Hepatocyte (in vitro differentiated cells): ENCODE results near the gene POLG. TPM values are rescaled to one million over a fixed set of nuclear protein-coding genes. Genes with fewer than 3 reads are reported as not detected.

ENCODE experiments used
- DNase-seq: peaks from one replicate; pipeline ENCODE4 v3.0.0-alpha.2; 2016; ENCODE audit warnings: low spot score
- H2AFZ ChIP-seq: fragments of 200-600 bp; sonication (generic); 2 replicates; pipeline ENCODE4 v1.6.0; 2016; ENCODE audit warnings: antibody characterized with exemption, mild to moderate bottlenecking
- H3K27ac ChIP-seq: fragments of 200-600 bp; sonication (generic); 2 replicates; pipeline ENCODE4 v1.5.1; 2016; ENCODE audit warnings: mild to moderate bottlenecking
- H3K27me3 ChIP-seq: fragments of 200-600 bp; sonication (generic); 2 replicates; pipeline ENCODE4 v1.6.1; 2016
- H3K36me3 ChIP-seq: fragments of 200-600 bp; sonication (generic); replicated peaks from 2 replicates; pipeline ENCODE4 v1.5.1; 2016; ENCODE audit warnings: low read depth; ENCODE audit not compliant: insufficient read depth
- H3K4me1 ChIP-seq: fragments of 200-600 bp; sonication (generic); 2 replicates; pipeline ENCODE4 v1.5.1; 2016; ENCODE audit warnings: mild to moderate bottlenecking, moderate library complexity; ENCODE audit not compliant: insufficient read depth
- H3K4me2 ChIP-seq: fragments of 200-600 bp; sonication (generic); 2 replicates; pipeline ENCODE4 v1.6.0; 2016
- H3K4me3 ChIP-seq: fragments of 200-600 bp; sonication (generic); 2 replicates; pipeline ENCODE4 v1.5.1; 2016; ENCODE audit warnings: mild to moderate bottlenecking
- H3K79me2 ChIP-seq: fragments of 200-600 bp; sonication (generic); 2 replicates; pipeline ENCODE4 v1.6.0; 2017; ENCODE audit warnings: mild to moderate bottlenecking
- H3K9me2 ChIP-seq: fragments of 200-600 bp; sonication (generic); replicated peaks from 2 replicates; pipeline ENCODE4 v1.6.0; 2017; ENCODE audit warnings: mild to moderate bottlenecking; ENCODE audit not compliant: insufficient read depth
- H3K9me3 ChIP-seq: fragments of 200-600 bp; sonication (generic); 2 replicates; pipeline ENCODE4 v1.5.1; 2016; ENCODE audit warnings: low read depth, mild to moderate bottlenecking
- H4K20me1 ChIP-seq: fragments of 200-600 bp; sonication (generic); 2 replicates; pipeline ENCODE4 v1.6.0; 2016; ENCODE audit warnings: mild to moderate bottlenecking; ENCODE audit not compliant: insufficient read depth, poor library complexity, severe bottlenecking
- CTCF ChIP-seq: fragments of 200-600 bp; sonication (generic); IDR thresholded peaks from 2 replicates; pipeline ENCODE4 v1.5.1; 2016; ENCODE audit warnings: antibody characterized with exemption, mild to moderate bottlenecking; ENCODE audit not compliant: poor library complexity
- EZH2 ChIP-seq: fragments of 200-600 bp; sonication (generic); IDR thresholded peaks from 2 replicates; pipeline ENCODE4 v1.6.1; 2016; ENCODE audit warnings: antibody characterized with exemption, mild to moderate bottlenecking, borderline replicate concordance
- EZH2phosphoT487 ChIP-seq: fragments of 200-600 bp; sonication (generic); IDR thresholded peaks from one replicate; pipeline ENCODE4 v1.6.1; 2018; ENCODE audit warnings: antibody characterized with exemption, mild to moderate bottlenecking, low read depth, moderate library complexity; ENCODE audit not compliant: unreplicated experiment, severe bottlenecking
- WGBS: methylation state at CpG from one replicate; pipeline ENCODE4 v1.1.6; 2016; ENCODE audit warnings: low lambda C conversion rate; ENCODE audit errors: missing lambda C conversion rate; 5-methylcytosine and 5-hydroxymethylcytosine counted together
- polyA plus RNA-seq: library from polyadenylated mRNA; unstranded; fragments of >200 nt; fragmentation: Nextera tagmentation; extraction: Ambion mirVana; gene quantifications from 2 replicates; pipeline ENCODE4 v1.2.1, GENCODE V29; 2016
- total RNA-seq: library from RNA; depleted of rRNA; stranded (reverse); fragments of >200 nt; gene quantifications from 2 replicates; pipeline ENCODE4 v1.2.3, GENCODE V29; 2014

The POLG gene
- total and polyA plus RNA-seq, 2 experiments from 2014 or later: 34.0 to 54.0 TPM

- no peaks in the 10 kb centered on the region for H3K9me2 ChIP-seq
- H3K36me3 ChIP-seq: no peaks in the 10 kb centered on the region
- no peak overlapping the region for H2AFZ ChIP-seq
- no peaks in the 10 kb centered on the region for H3K79me2 ChIP-seq
- H3K4me2 ChIP-seq: peak overlapping the region; percentile 82
- no peaks in the 10 kb centered on the region for H3K9me3 ChIP-seq
- H3K27ac ChIP-seq: no peak overlapping the region
- H3K4me3 ChIP-seq: no peak overlapping the region
- no peak for DNase-seq
- H3K27me3 ChIP-seq: peaks cover 99% of the 10 kb centered on the region
- peaks cover 19% of the 10 kb centered on the region for H3K4me1 ChIP-seq
- no peaks in the 10 kb centered on the region for H4K20me1 ChIP-seq
- WGBS: 14% methylated on average over 31 of the region's 31 CpGs
- TF ChIP-seq EZH2: no peak
- no peak for TF ChIP-seq EZH2phosphoT487
- TF ChIP-seq CTCF: no peak
Measured at GRCh38 chr15:89377024-89377841, 42.6 kb upstream of the POLG start.

GRCh38 chr15:89376388-89376787 lies 41.8 kb upstream of the POLG start:
- Histone ChIP-seq H3K27me3 (peaks cover 98% of the 10 kb centered on the region), H4K20me1 (no peaks in the 10 kb centered on the region), H3K79me2 (no peaks in the 10 kb centered on the region), H3K27ac (no peak overlapping the region), H3K4me2 (no peak overlapping the region), H3K9me3 (no peaks in the 10 kb centered on the region), H3K9me2 (no peaks in the 10 kb centered on the region), H3K4me3 (no peak overlapping the region), H3K4me1 (peaks cover 19% of the 10 kb centered on the region), H3K36me3 (no peaks in the 10 kb centered on the region), H2AFZ (no peak overlapping the region)
- TF ChIP-seq CTCF (no peak), EZH2phosphoT487 (no peak), EZH2 (no peak)
- 59% methylated on average over 2 of the region's 2 CpGs for WGBS
- no peak for DNase-seq

GRCh38 chr15:89375093-89376005 lies 40.7 kb upstream of the POLG start:
- Histone ChIP-seq H3K27me3 (peaks cover 98% of the 10 kb centered on the region), H3K27ac (no peak overlapping the region), H2AFZ (no peak overlapping the region), H3K4me1 (peaks cover 19% of the 10 kb centered on the region), H3K9me2 (no peaks in the 10 kb centered on the region), H3K79me2 (no peaks in the 10 kb centered on the region), H3K9me3 (no peaks in the 10 kb centered on the region), H3K4me3 (no peak overlapping the region), H3K36me3 (no peaks in the 10 kb centered on the region), H4K20me1 (no peaks in the 10 kb centered on the region), H3K4me2 (no peak overlapping the region)
- TF ChIP-seq EZH2 (no peak), EZH2phosphoT487 (peak; percentile 27), CTCF (no peak)
- no peak for DNase-seq
- 13% methylated on average over 9 of the region's 9 CpGs for WGBS
